ENCODE data around the gene RYR3.

DNA sequence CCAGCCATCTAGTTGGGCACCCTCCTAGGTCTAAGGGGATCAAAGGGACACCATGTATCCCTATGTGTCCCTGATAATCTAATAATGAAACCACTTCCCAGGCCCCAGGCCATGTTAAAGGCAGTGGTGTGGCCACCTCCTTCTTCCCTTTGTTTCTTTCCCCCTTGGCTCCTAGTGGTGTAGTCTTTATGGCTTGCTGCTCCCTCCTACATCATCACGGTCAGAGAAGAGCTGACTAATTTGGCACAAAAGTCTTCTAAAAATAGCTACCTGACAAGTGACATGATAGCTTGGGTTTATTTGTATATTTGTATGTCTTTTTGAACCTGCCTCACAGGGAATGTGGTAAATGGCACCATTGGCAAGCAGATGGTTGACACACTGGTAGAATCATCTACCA lies 526.5 kb downstream of the RYR3 start:
- TF ChIP-seq, protein P1, sequence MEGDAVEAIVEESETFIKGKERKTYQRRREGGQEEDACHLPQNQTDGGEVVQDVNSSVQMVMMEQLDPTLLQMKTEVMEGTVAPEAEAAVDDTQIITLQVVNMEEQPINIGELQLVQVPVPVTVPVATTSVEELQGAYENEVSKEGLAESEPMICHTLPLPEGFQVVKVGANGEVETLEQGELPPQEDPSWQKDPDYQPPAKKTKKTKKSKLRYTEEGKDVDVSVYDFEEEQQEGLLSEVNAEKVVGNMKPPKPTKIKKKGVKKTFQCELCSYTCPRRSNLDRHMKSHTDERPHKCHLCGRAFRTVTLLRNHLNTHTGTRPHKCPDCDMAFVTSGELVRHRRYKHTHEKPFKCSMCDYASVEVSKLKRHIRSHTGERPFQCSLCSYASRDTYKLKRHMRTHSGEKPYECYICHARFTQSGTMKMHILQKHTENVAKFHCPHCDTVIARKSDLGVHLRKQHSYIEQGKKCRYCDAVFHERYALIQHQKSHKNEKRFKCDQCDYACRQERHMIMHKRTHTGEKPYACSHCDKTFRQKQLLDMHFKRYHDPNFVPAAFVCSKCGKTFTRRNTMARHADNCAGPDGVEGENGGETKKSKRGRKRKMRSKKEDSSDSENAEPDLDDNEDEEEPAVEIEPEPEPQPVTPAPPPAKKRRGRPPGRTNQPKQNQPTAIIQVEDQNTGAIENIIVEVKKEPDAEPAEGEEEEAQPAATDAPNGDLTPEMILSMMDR (IDR thresholded peaks at IDR 0.05; ENCODE audit: low read depth, low read length, poor library complexity, severe bottlenecking): no peak
- TF ChIP-seq EZH2phosphoT487 (IDR thresholded peaks at IDR 0.05; ENCODE audit: borderline replicate concordance, low read length): no peak

Data from DOHH2 (cell line).